RWPE2 (cell line): ENCODE data around the gene TMEM132D.

Source experiments
- ATAC-seq: fragments of 200-7000 bp; cut with Tn5 transposase; 3 replicates; pipeline ENCODE4 v1.9.1; 2021; ENCODE audit warnings: low read depth
- DNase-seq: peaks from one replicate; pipeline ENCODE4 v3.0.0-alpha.2; 2020; ENCODE audit warnings: low spot score
- H3K27ac ChIP-seq: fragments of 450-650 bp; 2 replicates; pipeline ENCODE4 v1.5.1; 2017; ENCODE audit warnings: mild to moderate bottlenecking; ENCODE audit not compliant: poor library complexity, severe bottlenecking
- H3K27me3 ChIP-seq: fragments of 250-450 bp; sonication (Bioruptor Pico); 2 replicates; pipeline ENCODE4 v1.5.1; 2021; ENCODE audit warnings: mild to moderate bottlenecking, moderate library complexity; ENCODE audit not compliant: insufficient read depth, poor library complexity, severe bottlenecking
- H3K36me3 ChIP-seq: fragments of 250-450 bp; sonication (Bioruptor Pico); 2 replicates; pipeline ENCODE4 v1.5.1; 2020; ENCODE audit warnings: low read depth, mild to moderate bottlenecking, moderate library complexity
- H3K4me1 ChIP-seq: fragments of 250-450 bp; sonication (Bioruptor Pico); 2 replicates; pipeline ENCODE4 v1.5.1; 2021; ENCODE audit warnings: mild to moderate bottlenecking, moderate library complexity; ENCODE audit not compliant: insufficient read depth, poor library complexity, severe bottlenecking
- H3K4me3 ChIP-seq: fragments of 250-450 bp; sonication (Bioruptor Pico); 2 replicates; pipeline ENCODE4 v1.5.1; 2021; ENCODE audit warnings: mild to moderate bottlenecking, moderate library complexity; ENCODE audit not compliant: severe bottlenecking
- H3K9me3 ChIP-seq: fragments of 250-450 bp; sonication (Bioruptor Pico); 2 replicates; pipeline ENCODE4 v1.5.1; 2021; ENCODE audit warnings: mild to moderate bottlenecking, moderate library complexity; ENCODE audit not compliant: severe bottlenecking
- CTCF ChIP-seq: fragments of 450-650 bp; IDR thresholded peaks from one replicate; pipeline ENCODE4 v1.5.1; 2017; ENCODE audit warnings: mild to moderate bottlenecking, moderate library complexity; ENCODE audit not compliant: poor library complexity, severe bottlenecking

TMEM132D gene

GRCh38 chr12:129331356-129332085 lies 572.3 kb downstream of the TMEM132D start:
- TF ChIP-seq CTCF, result no peak
- DNase-seq (no peak), ATAC-seq (no peak)
- H3K27me3 ChIP-seq, result no peaks in the 10 kb centered on the region
- peaks cover 1% of the 10 kb centered on the region for H3K9me3 ChIP-seq
- H3K27ac ChIP-seq, result no peak overlapping the region
- H3K4me1 ChIP-seq, result no peaks in the 10 kb centered on the region
- no peaks in the 10 kb centered on the region for H3K36me3 ChIP-seq
- H3K4me3 ChIP-seq, result no peak overlapping the region

GRCh38 chr12:129328235-129328634 lies 575.6 kb downstream of the TMEM132D start:
- no peak overlapping the region for H3K27ac ChIP-seq
- DNase-seq (no peak), ATAC-seq (no peak)
- H3K27me3 ChIP-seq, result no peaks in the 10 kb centered on the region
- H3K36me3 ChIP-seq, result no peaks in the 10 kb centered on the region
- TF ChIP-seq CTCF, result no peak
- no peak overlapping the region for H3K4me3 ChIP-seq
- H3K9me3 ChIP-seq, result peaks cover 1% of the 10 kb centered on the region
- H3K4me1 ChIP-seq, result no peaks in the 10 kb centered on the region

GRCh38 chr12:129325566-129325965 lies 578.3 kb downstream of the TMEM132D start:
- no peaks in the 10 kb centered on the region for H3K27me3 ChIP-seq
- DNase-seq (no peak), ATAC-seq (no peak)
- no peaks in the 10 kb centered on the region for H3K36me3 ChIP-seq
- no peak overlapping the region for H3K4me3 ChIP-seq
- H3K9me3 ChIP-seq, result no peaks in the 10 kb centered on the region
- no peak for TF ChIP-seq CTCF
- H3K27ac ChIP-seq, result no peak overlapping the region
- no peaks in the 10 kb centered on the region for H3K4me1 ChIP-seq

- no peaks in the 10 kb centered on the region for H3K36me3 ChIP-seq
- no peak for ATAC-seq
- no peaks in the 10 kb centered on the region for H3K27me3 ChIP-seq
- DNase-seq, result no peak
- TF ChIP-seq CTCF, result no peak
- H3K4me3 ChIP-seq, result no peak overlapping the region
- H3K9me3 ChIP-seq, result no peaks in the 10 kb centered on the region
- H3K4me1 ChIP-seq, result no peaks in the 10 kb centered on the region
- H3K27ac ChIP-seq, result no peak overlapping the region
Measured at GRCh38 chr12:129312048-129312447, 591.8 kb downstream of the TMEM132D start.

GRCh38 chr12:129310346-129310745 lies 593.5 kb downstream of the TMEM132D start:
- Histone ChIP-seq H3K36me3 (no peaks in the 10 kb centered on the region), H3K27me3 (no peaks in the 10 kb centered on the region), H3K27ac (no peak overlapping the region), H3K9me3 (no peaks in the 10 kb centered on the region), H3K4me1 (no peaks in the 10 kb centered on the region), H3K4me3 (no peak overlapping the region)
- DNase-seq (no peak), ATAC-seq (no peak)
- TF ChIP-seq CTCF, result no peak
